ENCODE results near the gene ABL1.
"Not testable (repeated sequence)": the region's sequence is repeated elsewhere in the genome, so short reads cannot be mapped to it uniquely, and the experiment has no call there.

ABL1 gene

GRCh38 chr9:130834371-130835336 lies at the start of gene ABL1:
Gene ABL1 (plus strand): TSS chr9:130835254. CDS start chr9:130835447, 193 bp downstream.
- peak; percentile 34 for DNase-seq

GRCh38 chr9:130785940-130786508 lies 49.0 kb upstream of the ABL1 start:
- DNase-seq: no peak

- DNase-seq: no peak
Observed at GRCh38 chr9:130786526-130786925, 48.5 kb upstream of the ABL1 start.

GRCh38 chr9:130789747-130790672 lies 45.0 kb upstream of the ABL1 start:
- no peak for DNase-seq

GRCh38 chr9:130791303-130791894 lies 43.7 kb upstream of the ABL1 start:
- no peak for DNase-seq

GRCh38 chr9:130793589-130793988 lies 41.5 kb upstream of the ABL1 start:
- no peak for DNase-seq

GRCh38 chr9:130794021-130794420 lies 41.0 kb upstream of the ABL1 start:
- not testable (repeated sequence) for DNase-seq

GRCh38 chr9:130794423-130794822 lies 40.6 kb upstream of the ABL1 start:
- not testable (repeated sequence) for DNase-seq

GRCh38 chr9:130794923-130795495 lies 40.0 kb upstream of the ABL1 start:
- no peak for DNase-seq

GRCh38 chr9:130803116-130803515 lies 31.9 kb upstream of the ABL1 start:
- DNase-seq: not testable (repeated sequence)

- DNase-seq: no peak
Observed at GRCh38 chr9:130805510-130806326, 29.3 kb upstream of the ABL1 start.

GRCh38 chr9:130806327-130806716 lies 28.7 kb upstream of the ABL1 start:
- DNase-seq: no peak

- DNase-seq: no peak
Observed at GRCh38 chr9:130810609-130811136, 24.4 kb upstream of the ABL1 start.

GRCh38 chr9:130815242-130815808 lies 19.7 kb upstream of the ABL1 start:
- no peak for DNase-seq

- no peak for DNase-seq
Observed at GRCh38 chr9:130817914-130818313, 17.1 kb upstream of the ABL1 start.

- no peak for DNase-seq
Observed at GRCh38 chr9:130820135-130820738, 14.8 kb upstream of the ABL1 start.

- no peak for DNase-seq
Observed at GRCh38 chr9:130823435-130823834, 11.6 kb upstream of the ABL1 start.

- no peak for DNase-seq
Observed at GRCh38 chr9:130824079-130824478, 11.0 kb upstream of the ABL1 start.

- DNase-seq: no peak
Observed at GRCh38 chr9:130824643-130825350, 10.3 kb upstream of the ABL1 start.

- DNase-seq: no peak
Observed at GRCh38 chr9:130825351-130825651, 9.8 kb upstream of the ABL1 start.
